Measurements from ENCODE around the gene CD52.

The CD52 gene

GRCh38 chr1:26353976-26354820 is 36.4 kb downstream of the CD52 start, which contains the start of gene CRYBG2:
Gene CRYBG2, minus strand, starts transcription at chr1:26354130. Its CDS starts 7,473 bp downstream, at chr1:26346657.
- no peak for TF ChIP-seq CTCF (IDR thresholded peaks at IDR 0.05; ENCODE audit: insufficient read depth, missing control alignments)
- FAIRE-seq = no peak
- no peak for DNase-seq (ENCODE audit: insufficient read length, low spot score)

GRCh38 chr1:26354972-26355371 is 37.2 kb downstream of the CD52 start:
- DNase-seq (ENCODE audit: insufficient read length, low spot score) = no peak
- TF ChIP-seq CTCF (IDR thresholded peaks at IDR 0.05; ENCODE audit: insufficient read depth, missing control alignments) = no peak
- FAIRE-seq = no peak

GRCh38 chr1:26356106-26356505 is 38.3 kb downstream of the CD52 start:
- TF ChIP-seq CTCF (IDR thresholded peaks at IDR 0.05; ENCODE audit: insufficient read depth, missing control alignments) = no peak
- DNase-seq (ENCODE audit: insufficient read length, low spot score) = no peak
- no peak for FAIRE-seq

GRCh38 chr1:26357121-26357602 is 39.4 kb downstream of the CD52 start:
- DNase-seq (ENCODE audit: insufficient read length, low spot score) (no peak), FAIRE-seq (no peak)
- no peak for TF ChIP-seq CTCF (IDR thresholded peaks at IDR 0.05; ENCODE audit: insufficient read depth, missing control alignments)

GRCh38 chr1:26358411-26359384 is 40.9 kb downstream of the CD52 start:
- no peak for TF ChIP-seq CTCF (IDR thresholded peaks at IDR 0.05; ENCODE audit: insufficient read depth, missing control alignments)
- DNase-seq (ENCODE audit: insufficient read length, low spot score) = no peak
- FAIRE-seq = no peak

- FAIRE-seq = no peak
- TF ChIP-seq CTCF (IDR thresholded peaks at IDR 0.05; ENCODE audit: insufficient read depth, missing control alignments) = no peak
Measured at GRCh38 chr1:26359981-26360806, 42.4 kb downstream of the CD52 start.

More at GRCh38 chr1:26359981-26360806, 42.4 kb downstream of the CD52 start:
- no peak for DNase-seq (ENCODE audit: insufficient read length, low spot score)
